Stimulated activated naive B cell treated with anti-CD40 and anti-IgM and Interleukin-4, amounts not matched to agents 10 μg/mL and 1 μg/mL and 100 μg/mL, for 72 hours (primary cell): Measurements from ENCODE around the gene ERC2.
A peak's percentile ranks its signal among the peaks of the same experiment; 100 is the strongest.

Experiments used
- ATAC-seq, 2 donors: fragments of 150-1000 bp; cut with Tn5 transposase; replicated peaks; 2 replicates each; pipeline ENCODE4 v1.10.0; 2021; ENCODE audit warnings: moderate library complexity in 1 of 2
- DNase-seq: peaks from one replicate; pipeline ENCODE4 v3.0.0; 2021
- H3K27ac Mint-ChIP-seq: one replicate; pipeline ENCODE4 v1.8.0; 2022; ENCODE audit warnings: mild to moderate bottlenecking, mixed read lengths
- H3K27me3 Mint-ChIP-seq, 2 donors: one replicate each; pipeline ENCODE4 v1.8.0; 2022; ENCODE audit warnings: mixed read lengths in 2 of 2
- H3K36me3 Mint-ChIP-seq, 2 donors: one replicate each; pipeline ENCODE4 v1.8.0; 2022; ENCODE audit warnings: mixed read lengths in 2 of 2, mild to moderate bottlenecking in 1 of 2
- H3K4me1 Mint-ChIP-seq, 2 donors: one replicate each; pipeline ENCODE4 v1.8.0; 2022; ENCODE audit warnings: mixed read lengths in 2 of 2, mild to moderate bottlenecking in 1 of 2
- H3K4me3 Mint-ChIP-seq, 2 donors: one replicate each; pipeline ENCODE4 v1.8.0; 2022; ENCODE audit warnings: mild to moderate bottlenecking in 2 of 2, mixed read lengths in 2 of 2, moderate library complexity in 1 of 2
- H3K9me3 Mint-ChIP-seq, 2 donors: one replicate each; pipeline ENCODE4 v1.8.0; 2022; ENCODE audit warnings: mixed read lengths in 2 of 2, mild to moderate bottlenecking in 1 of 2

Gene ERC2

GRCh38 chr3:55678546-55679216, 789.6 kb downstream of the ERC2 start:
- Mint-ChIP-seq H3K4me3 (no peak overlapping the region), H3K27me3 (no peaks in the 10 kb centered on the region), H3K9me3 (peaks cover 0 to 3% of the 10 kb centered on the region in 2 donors), H3K4me1 (no peaks in the 10 kb centered on the region), H3K27ac (no peak overlapping the region), H3K36me3 (no peaks in the 10 kb centered on the region)
- DNase-seq, result no peak
- no peak for ATAC-seq

DNA sequence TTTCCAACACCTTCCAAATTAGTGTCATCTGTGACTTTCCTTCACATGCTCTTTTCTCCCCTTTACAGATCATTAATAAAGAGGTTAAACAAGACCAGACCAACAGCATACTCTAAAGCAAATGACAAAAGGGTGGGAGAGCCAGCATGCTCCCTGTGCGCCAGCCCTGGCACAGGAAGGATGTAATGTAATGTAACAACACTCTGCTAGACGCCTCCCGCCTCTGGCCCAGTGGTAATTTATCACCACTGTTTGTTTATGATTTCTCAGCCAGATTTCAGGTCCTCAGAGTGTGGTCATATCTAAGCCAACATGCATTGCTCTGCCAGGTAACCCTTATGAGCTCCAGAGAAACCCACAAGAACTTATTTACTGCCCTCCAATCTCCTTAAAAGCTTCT, 791.6 kb downstream of the ERC2 start:
- no peak for ATAC-seq
- Mint-ChIP-seq H3K27ac (no peak overlapping the region), H3K9me3 (peaks cover 0 to 3% of the 10 kb centered on the region in 2 donors)

DNA sequence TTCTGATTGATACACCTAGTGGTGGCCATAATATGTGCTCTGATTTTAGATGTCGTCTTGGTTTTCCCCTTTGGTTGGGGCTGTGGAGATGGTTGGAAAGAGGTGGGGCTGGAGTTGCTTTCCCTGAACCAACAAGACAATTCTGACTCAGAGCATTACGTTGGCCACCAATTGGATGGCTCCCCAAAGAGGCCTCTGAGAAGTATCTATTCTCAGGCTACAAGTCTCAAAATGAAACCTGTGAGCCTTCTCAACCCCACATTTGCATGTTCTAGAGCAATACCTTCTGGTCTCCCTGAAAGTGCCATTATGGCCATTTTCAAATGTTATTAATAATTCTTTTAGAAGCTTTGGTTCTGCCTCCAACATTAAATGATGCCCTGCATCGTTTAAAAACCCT, 792.8 kb downstream of the ERC2 start:
- DNase-seq (no peak), ATAC-seq (peak; percentile 29 to 58)

More for the DNA sequence above, 791.6 kb downstream of the ERC2 start:
- H3K36me3 Mint-ChIP-seq, result no peaks in the 10 kb centered on the region
- no peak for DNase-seq
- no peak overlapping the region for H3K4me3 Mint-ChIP-seq
- H3K4me1 Mint-ChIP-seq, result no peaks in the 10 kb centered on the region
- no peaks in the 10 kb centered on the region for H3K27me3 Mint-ChIP-seq

GRCh38 chr3:55673764-55674163, 794.5 kb downstream of the ERC2 start:
- ATAC-seq (no peak), DNase-seq (no peak)
- H3K4me3 Mint-ChIP-seq, result no peak overlapping the region
- no peaks in the 10 kb centered on the region for H3K27me3 Mint-ChIP-seq
- peaks cover 0 to 3% of the 10 kb centered on the region in 2 donors for H3K9me3 Mint-ChIP-seq
- H3K36me3 Mint-ChIP-seq, result no peaks in the 10 kb centered on the region
- H3K4me1 Mint-ChIP-seq, result no peaks in the 10 kb centered on the region
- H3K27ac Mint-ChIP-seq, result no peak overlapping the region

More for the DNA sequence above, 792.8 kb downstream of the ERC2 start:
- Mint-ChIP-seq H3K36me3 (no peaks in the 10 kb centered on the region), H3K27ac (no peak overlapping the region), H3K4me3 (no peak overlapping the region), H3K9me3 (peaks cover 0 to 3% of the 10 kb centered on the region in 2 donors), H3K4me1 (no peaks in the 10 kb centered on the region), H3K27me3 (no peaks in the 10 kb centered on the region)

- H3K36me3 Mint-ChIP-seq, result no peaks in the 10 kb centered on the region
- no peak overlapping the region for H3K4me3 Mint-ChIP-seq
- DNase-seq (no peak), ATAC-seq (no peak)
- H3K27me3 Mint-ChIP-seq, result no peaks in the 10 kb centered on the region
- H3K27ac Mint-ChIP-seq, result no peak overlapping the region
- no peaks in the 10 kb centered on the region for H3K9me3 Mint-ChIP-seq
- no peaks in the 10 kb centered on the region for H3K4me1 Mint-ChIP-seq
Observed at GRCh38 chr3:55669133-55669532, 799.1 kb downstream of the ERC2 start.

- Mint-ChIP-seq H3K4me1 (no peaks in the 10 kb centered on the region), H3K36me3 (no peaks in the 10 kb centered on the region), H3K27ac (no peak overlapping the region), H3K27me3 (no peaks in the 10 kb centered on the region), H3K9me3 (no peaks in the 10 kb centered on the region), H3K4me3 (no peak overlapping the region)
- no peak for ATAC-seq
- DNase-seq, result no peak
Observed at GRCh38 chr3:55668359-55668758, 799.9 kb downstream of the ERC2 start.

GRCh38 chr3:55664387-55664786, 803.9 kb downstream of the ERC2 start:
- Mint-ChIP-seq H3K27ac (no peak overlapping the region), H3K27me3 (no peaks in the 10 kb centered on the region), H3K36me3 (no peaks in the 10 kb centered on the region), H3K4me3 (no peak overlapping the region), H3K9me3 (no peaks in the 10 kb centered on the region), H3K4me1 (no peaks in the 10 kb centered on the region)
- ATAC-seq (no peak), DNase-seq (no peak)

- Mint-ChIP-seq H3K9me3 (no peaks in the 10 kb centered on the region), H3K27me3 (no peaks in the 10 kb centered on the region), H3K4me1 (no peaks in the 10 kb centered on the region), H3K4me3 (no peak overlapping the region), H3K36me3 (no peaks in the 10 kb centered on the region), H3K27ac (no peak overlapping the region)
- DNase-seq (no peak), ATAC-seq (no peak)
Observed at GRCh38 chr3:55662683-55663082, 805.6 kb downstream of the ERC2 start.

GRCh38 chr3:55661571-55661970, 806.7 kb downstream of the ERC2 start:
- no peak overlapping the region for H3K27ac Mint-ChIP-seq
- no peaks in the 10 kb centered on the region for H3K4me1 Mint-ChIP-seq
- no peaks in the 10 kb centered on the region for H3K9me3 Mint-ChIP-seq
- H3K27me3 Mint-ChIP-seq, result no peaks in the 10 kb centered on the region
- DNase-seq (no peak), ATAC-seq (no peak)
- no peaks in the 10 kb centered on the region for H3K36me3 Mint-ChIP-seq
- no peak overlapping the region for H3K4me3 Mint-ChIP-seq

- no peak overlapping the region for H3K4me3 Mint-ChIP-seq
- no peaks in the 10 kb centered on the region for H3K9me3 Mint-ChIP-seq
- DNase-seq (no peak), ATAC-seq (no peak)
- H3K36me3 Mint-ChIP-seq, result no peaks in the 10 kb centered on the region
- no peaks in the 10 kb centered on the region for H3K27me3 Mint-ChIP-seq
- H3K27ac Mint-ChIP-seq, result no peak overlapping the region
- no peaks in the 10 kb centered on the region for H3K4me1 Mint-ChIP-seq
Observed at GRCh38 chr3:55661141-55661540, 807.1 kb downstream of the ERC2 start.

GRCh38 chr3:55660642-55661041, 807.6 kb downstream of the ERC2 start:
- Mint-ChIP-seq H3K4me1 (no peaks in the 10 kb centered on the region), H3K4me3 (no peak overlapping the region), H3K9me3 (no peaks in the 10 kb centered on the region), H3K36me3 (no peaks in the 10 kb centered on the region), H3K27ac (no peak overlapping the region), H3K27me3 (no peaks in the 10 kb centered on the region)
- ATAC-seq (no peak), DNase-seq (no peak)

- Mint-ChIP-seq H3K4me1 (no peaks in the 10 kb centered on the region), H3K4me3 (no peak overlapping the region), H3K27me3 (no peaks in the 10 kb centered on the region), H3K9me3 (no peaks in the 10 kb centered on the region), H3K27ac (no peak overlapping the region), H3K36me3 (no peaks in the 10 kb centered on the region)
- DNase-seq (no peak), ATAC-seq (no peak)
Observed at GRCh38 chr3:55659701-55660100, 808.6 kb downstream of the ERC2 start.

DNA sequence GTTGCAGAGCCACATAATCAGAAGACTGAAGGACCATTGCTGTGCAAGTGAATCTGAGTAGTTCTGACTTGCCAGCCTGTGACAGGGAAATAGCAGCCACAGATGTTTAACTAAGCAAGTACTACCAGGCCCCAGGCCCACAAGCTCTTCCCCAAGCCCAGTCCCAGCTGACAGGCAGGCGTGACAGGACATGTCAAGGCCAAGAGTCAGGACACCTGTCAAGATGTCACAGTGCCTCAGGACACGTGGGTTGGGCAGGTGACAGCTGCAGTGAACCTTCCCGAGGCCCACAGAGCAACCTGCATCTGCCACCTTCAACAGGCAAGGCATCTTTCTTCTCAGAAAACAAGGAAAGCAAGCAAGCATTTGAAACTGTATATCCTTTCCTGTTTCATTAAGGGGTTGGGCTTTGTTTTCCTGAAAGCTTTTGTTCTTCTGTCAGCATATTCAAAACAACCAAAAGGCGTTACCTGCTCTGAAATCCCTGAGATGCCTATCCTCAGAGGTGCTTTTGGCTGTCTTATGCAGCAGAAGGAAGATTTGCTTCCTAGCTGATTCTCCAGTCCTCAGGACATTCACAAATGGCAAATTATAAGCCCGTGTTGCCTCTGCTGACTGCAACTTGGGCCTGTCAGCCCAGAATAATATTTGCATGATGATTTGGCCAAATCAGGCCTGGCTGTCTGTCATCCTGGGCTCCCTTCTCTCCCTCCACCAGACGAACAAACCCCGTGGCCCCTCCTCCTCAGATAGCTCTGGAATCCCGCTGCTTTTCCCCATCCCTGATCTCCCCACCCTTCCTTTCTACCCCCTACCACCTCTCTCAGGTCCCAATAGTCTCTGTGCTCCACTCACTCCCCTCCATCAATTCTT, 809.3 kb downstream of the ERC2 start:
- H3K27ac Mint-ChIP-seq, result no peak overlapping the region
- H3K4me1 Mint-ChIP-seq, result no peaks in the 10 kb centered on the region
- no peak for ATAC-seq
- no peaks in the 10 kb centered on the region for H3K27me3 Mint-ChIP-seq
- no peak for DNase-seq
- H3K4me3 Mint-ChIP-seq, result no peak overlapping the region
- no peaks in the 10 kb centered on the region for H3K36me3 Mint-ChIP-seq
- no peaks in the 10 kb centered on the region for H3K9me3 Mint-ChIP-seq

DNA sequence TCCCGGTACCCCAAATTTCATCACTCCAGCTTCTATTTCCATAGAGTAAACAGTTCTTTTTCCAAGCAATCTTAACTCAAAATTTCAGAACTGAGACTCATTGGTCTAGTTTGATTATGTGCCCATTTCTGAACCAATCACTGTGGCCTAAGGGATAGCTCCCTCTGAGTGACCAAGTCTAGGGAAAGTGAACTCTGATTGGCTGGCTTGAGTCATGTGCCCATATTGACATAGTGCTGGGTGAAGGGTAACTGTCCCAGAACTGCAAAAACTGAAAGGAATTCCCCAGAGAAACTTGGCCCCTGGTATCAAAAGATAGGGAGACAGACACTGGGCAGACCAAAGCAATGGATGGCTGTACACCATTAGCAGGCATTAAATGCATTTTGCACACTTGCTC, 810.0 kb downstream of the ERC2 start:
- Mint-ChIP-seq H3K9me3 (no peaks in the 10 kb centered on the region), H3K27ac (no peak overlapping the region), H3K4me3 (no peak overlapping the region), H3K27me3 (no peaks in the 10 kb centered on the region), H3K36me3 (no peaks in the 10 kb centered on the region), H3K4me1 (no peaks in the 10 kb centered on the region)
- DNase-seq (no peak), ATAC-seq (no peak)

DNA sequence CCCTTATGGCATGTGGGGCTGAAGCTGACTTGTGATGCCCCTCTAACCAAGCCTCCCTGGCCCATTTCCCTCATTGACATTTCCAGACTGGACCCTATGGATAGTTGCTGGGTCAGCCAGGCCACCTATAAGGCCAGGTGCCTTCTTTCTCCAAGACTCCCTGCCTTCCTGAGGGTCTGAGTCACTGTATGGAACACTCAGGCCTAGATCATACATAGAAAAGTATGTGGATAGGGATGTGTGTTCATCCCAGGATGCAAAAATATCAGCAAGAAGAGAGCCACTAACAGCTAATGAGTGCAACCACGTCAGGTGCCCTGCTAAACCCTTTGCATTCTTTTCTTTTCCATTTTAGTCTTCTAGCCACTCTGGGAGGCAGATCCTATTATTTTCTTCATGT, 812.7 kb downstream of the ERC2 start:
- Mint-ChIP-seq H3K36me3 (no peaks in the 10 kb centered on the region), H3K27ac (no peak overlapping the region), H3K4me3 (no peak overlapping the region), H3K4me1 (no peaks in the 10 kb centered on the region), H3K9me3 (no peaks in the 10 kb centered on the region), H3K27me3 (no peaks in the 10 kb centered on the region)
- ATAC-seq, result no peak
- DNase-seq, result no peak
